Left lung (tissue), 10 donors: ENCODE measurements around the gene IL12B. TPM values are rescaled to one million over a fixed set of nuclear protein-coding genes. Genes with fewer than 3 reads are reported as not detected.

Source experiments
- ATAC-seq: fragments of 200-7000 bp; cut with Tn5 transposase; one replicate; pipeline ENCODE4 v1.9.1; 2020; ENCODE audit warnings: moderate library complexity
- DNase-seq, 4 donors: peaks; one replicate each; pipeline ENCODE4 v3.0.0-alpha.2; 2013 to 2020
- H3K27ac ChIP-seq, 2 donors: fragments of 200-600 bp; sonication (generic) in 1 of 2; one replicate each; pipeline versions ENCODE4 v1.5.0 to v1.8.0; 2020 to 2021
- H3K27me3 ChIP-seq, 2 donors: fragments of 200-600 bp; sonication (generic) in 1 of 2; one replicate each; pipeline versions ENCODE4 v1.5.0 to v1.8.0; 2020 to 2021
- H3K36me3 ChIP-seq, 2 donors: fragments of 200-600 bp; sonication (generic) in 1 of 2; one replicate each; pipeline versions ENCODE4 v1.5.0 to v1.8.0; 2020 to 2021
- H3K4me1 ChIP-seq, 2 donors: fragments of 200-600 bp; one replicate each; pipeline ENCODE4 v1.8.0; 2021
- H3K4me3 ChIP-seq, 2 donors: fragments of 200-600 bp; sonication (generic) in 1 of 2; one replicate each; pipeline versions ENCODE4 v1.5.0 to v1.8.0; 2020 to 2021; ENCODE audit warnings: mild to moderate bottlenecking in 1 of 2
- H3K9me3 ChIP-seq, 2 donors: fragments of 200-600 bp; sonication (generic) in 1 of 2; one replicate each; pipeline versions ENCODE4 v1.5.0 to v1.8.0; 2020 to 2021
- CTCF ChIP-seq, 2 donors: fragments of 200-600 bp; sonication (generic) in 1 of 2; IDR thresholded peaks; one replicate each; pipeline versions ENCODE4 v1.5.0 to v1.8.0; 2021; ENCODE audit warnings: antibody characterized with exemption in 2 of 2
- intact Hi-C, 2 donors: fragments of 100-400 bp; cut with DNase I; formaldehyde crosslinking; loops; one replicate each; pipeline versions ENCODE4 v1.11.2 to v1.14.2; 2022
- polyA plus RNA-seq, 6 donors: library from polyadenylated mRNA; unstranded; fragments of 120-200 nt; gene quantifications; one replicate each; pipeline ENCODE4 v1.2.1, GENCODE V29; 2013; ENCODE audit not compliant: insufficient read length in 6 of 6
- total RNA-seq, 2 donors: library from RNA; stranded (reverse); fragmentation: NEBNext Ultra II Directional; extraction: Animal tissue kit (Norgen Biotek cat#: 25700); gene quantifications; one replicate each; pipeline ENCODE4 v1.2.1, GENCODE V29; 2021
- donor health status: DM: no; HTN: yes; CAD: no.
- donor health status: DM: no; HTN: no; CAD: no.

The IL12B gene
- total and polyA plus RNA-seq, 8 donors = 0.08 to 0.10 (median 0.10) TPM; not detected in 4

- TF ChIP-seq CTCF (IDR thresholded peaks at IDR 0.05) = no peak
- no peak overlapping the region for H3K27ac ChIP-seq
- intact Hi-C loops = no loop called here
These were observed 13.2 kb upstream of the IL12B start for GRCh38 chr5:159343295-159344094.

GRCh38 chr5:159342840-159343239 is 12.6 kb upstream of the IL12B start:
- peaks cover 0 to 4% of the 10 kb centered on the region in 2 donors for H3K9me3 ChIP-seq
- ATAC-seq = no peak
- H3K4me1 ChIP-seq = peaks cover 0 to 28% of the 10 kb centered on the region in 2 donors
- H3K36me3 ChIP-seq = no peaks in the 10 kb centered on the region
- DNase-seq = no peak
- no peak overlapping the region for H3K4me3 ChIP-seq
- intact Hi-C loops = no loop called here
- no peaks in the 10 kb centered on the region for H3K27me3 ChIP-seq
- no peak for TF ChIP-seq CTCF (IDR thresholded peaks at IDR 0.05)
- no peak overlapping the region for H3K27ac ChIP-seq

More at GRCh38 chr5:159343295-159344094, 13.2 kb upstream of the IL12B start:
- H3K36me3 ChIP-seq = no peaks in the 10 kb centered on the region
- DNase-seq (no peak), ATAC-seq (no peak)
- H3K9me3 ChIP-seq = peaks cover 0 to 4% of the 10 kb centered on the region in 2 donors
- H3K27me3 ChIP-seq = no peaks in the 10 kb centered on the region
- no peak overlapping the region for H3K4me3 ChIP-seq
- H3K4me1 ChIP-seq = peaks cover 0 to 24% of the 10 kb centered on the region in 2 donors

- Histone ChIP-seq H3K9me3 (peaks cover 0 to 4% of the 10 kb centered on the region in 2 donors), H3K4me3 (no peak overlapping the region), H3K27ac (peak overlapping the region in 1 of 2 donors; percentile 33), H3K27me3 (no peaks in the 10 kb centered on the region), H3K4me1 (peaks cover 0 to 32% of the 10 kb centered on the region in 2 donors), H3K36me3 (no peaks in the 10 kb centered on the region)
- DNase-seq (peak in 3 of 4 donors; percentile 32 to 81 (median 64)), ATAC-seq (peak; percentile 84)
- intact Hi-C loops = no loop called here
- TF ChIP-seq CTCF (IDR thresholded peaks at IDR 0.05) = no peak
These were observed 11.6 kb upstream of the IL12B start for GRCh38 chr5:159341906-159342310.

- Histone ChIP-seq H3K4me3 (no peak overlapping the region), H3K27me3 (no peaks in the 10 kb centered on the region), H3K9me3 (peaks cover 0 to 4% of the 10 kb centered on the region in 2 donors), H3K4me1 (peaks cover 0 to 32% of the 10 kb centered on the region in 2 donors), H3K27ac (peak overlapping the region in 1 of 2 donors; percentile 33), H3K36me3 (no peaks in the 10 kb centered on the region)
- no peak for TF ChIP-seq CTCF (IDR thresholded peaks at IDR 0.05)
- DNase-seq (no peak), ATAC-seq (no peak)
- intact Hi-C loops = no loop called here
These were observed 10.9 kb upstream of the IL12B start for GRCh38 chr5:159341145-159341544.

- H3K9me3 ChIP-seq = peaks cover 0 to 4% of the 10 kb centered on the region in 2 donors
- no peaks in the 10 kb centered on the region for H3K27me3 ChIP-seq
- H3K27ac ChIP-seq = no peak overlapping the region
- peaks cover 0 to 32% of the 10 kb centered on the region in 2 donors for H3K4me1 ChIP-seq
- H3K36me3 ChIP-seq = no peaks in the 10 kb centered on the region
- ATAC-seq (no peak), DNase-seq (no peak)
- intact Hi-C loops = no loop called here
- no peak for TF ChIP-seq CTCF (IDR thresholded peaks at IDR 0.05)
- no peak overlapping the region for H3K4me3 ChIP-seq
These were observed 10.2 kb upstream of the IL12B start for GRCh38 chr5:159340511-159340910.
